ENCODE measurements around the gene FHIT. TPM values are rescaled to one million over a fixed set of nuclear protein-coding genes. Genes with fewer than 3 reads are reported as not detected.

The FHIT gene
- polyA plus RNA-seq, 1 donor from 2014 or later = 17.3 TPM

DNA sequence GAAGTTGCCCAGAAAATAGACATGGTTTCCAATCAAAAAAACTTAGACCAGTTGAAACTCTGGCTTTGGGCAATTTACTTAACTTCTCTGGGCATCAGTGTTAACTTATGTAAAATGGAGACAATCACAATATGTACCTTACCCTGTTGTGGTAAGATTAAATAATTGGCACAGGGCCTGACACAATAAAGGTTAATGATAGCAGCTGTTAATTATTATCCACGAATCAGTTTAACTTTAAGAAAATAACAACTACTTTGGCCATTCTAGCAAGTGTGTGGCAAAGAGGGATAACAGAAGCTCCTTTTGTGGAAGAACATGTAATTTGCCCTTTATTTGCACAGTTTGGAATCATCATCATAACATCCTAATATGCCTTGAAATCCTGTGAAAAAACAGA, 787.6 kb downstream of the FHIT start:
- Mint-ChIP-seq H3K4me3 (no peak overlapping the region), H3K36me3 (peaks cover 3% of the 10 kb centered on the region), H3K4me1 (no peaks in the 10 kb centered on the region), H3K9me3 (peaks cover 4 to 19% (median 6%) of the 10 kb centered on the region in 3 donors), H3K27me3 (no peaks in the 10 kb centered on the region), H3K27ac (no peak overlapping the region)

DNA sequence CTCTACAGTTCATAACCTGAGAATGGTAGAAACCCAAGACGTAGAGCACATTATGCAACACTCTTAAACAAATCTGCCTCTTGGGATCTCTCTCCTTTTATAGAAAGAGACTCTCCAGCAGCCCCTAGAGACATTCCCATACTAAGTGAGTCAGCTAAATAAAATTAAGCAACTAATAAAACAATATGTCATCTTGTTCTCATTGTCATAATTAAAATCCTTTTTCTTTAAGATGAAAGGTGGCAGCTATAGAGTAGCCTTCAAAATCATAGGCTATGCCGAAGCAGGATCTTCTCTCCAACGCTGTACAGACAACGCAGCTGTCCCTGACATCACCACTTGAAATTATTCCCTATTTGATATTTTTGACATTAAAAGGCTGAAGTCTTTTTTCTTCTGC, 790.0 kb downstream of the FHIT start:
- peaks cover 3% of the 10 kb centered on the region for H3K36me3 Mint-ChIP-seq
- no peak overlapping the region for H3K27ac Mint-ChIP-seq
- H3K27me3 Mint-ChIP-seq = no peaks in the 10 kb centered on the region
- H3K4me3 Mint-ChIP-seq = no peak overlapping the region
- H3K4me1 Mint-ChIP-seq = no peaks in the 10 kb centered on the region
- H3K9me3 Mint-ChIP-seq = peaks cover 0 to 2% (median under 1%) of the 10 kb centered on the region in 3 donors

DNA sequence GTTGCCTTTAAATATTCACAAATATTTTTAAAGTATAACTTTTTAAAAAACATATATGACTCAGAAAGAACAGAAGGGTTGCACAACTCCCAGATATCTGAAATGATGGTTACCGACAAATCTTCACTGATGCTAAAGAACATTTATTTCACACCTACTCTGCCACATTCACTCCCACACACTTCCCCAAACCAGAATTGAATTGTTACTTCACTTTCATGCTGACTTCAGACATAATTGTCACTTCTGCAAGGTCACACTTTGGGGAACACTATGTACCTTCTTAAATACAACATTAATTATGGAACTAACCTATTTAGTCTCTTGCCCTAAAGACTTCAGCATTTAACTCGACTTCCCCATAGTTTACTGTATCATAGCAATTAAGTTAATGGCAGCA, 795.1 kb downstream of the FHIT start:
- no peaks in the 10 kb centered on the region for H3K36me3 Mint-ChIP-seq
- no peak overlapping the region for H3K27ac Mint-ChIP-seq
- peaks cover 0 to 5% (median 0%) of the 10 kb centered on the region in 3 donors for H3K9me3 Mint-ChIP-seq
- no peaks in the 10 kb centered on the region for H3K4me1 Mint-ChIP-seq
- peaks cover 2% of the 10 kb centered on the region for H3K27me3 Mint-ChIP-seq
- H3K4me3 Mint-ChIP-seq = no peak overlapping the region

DNA sequence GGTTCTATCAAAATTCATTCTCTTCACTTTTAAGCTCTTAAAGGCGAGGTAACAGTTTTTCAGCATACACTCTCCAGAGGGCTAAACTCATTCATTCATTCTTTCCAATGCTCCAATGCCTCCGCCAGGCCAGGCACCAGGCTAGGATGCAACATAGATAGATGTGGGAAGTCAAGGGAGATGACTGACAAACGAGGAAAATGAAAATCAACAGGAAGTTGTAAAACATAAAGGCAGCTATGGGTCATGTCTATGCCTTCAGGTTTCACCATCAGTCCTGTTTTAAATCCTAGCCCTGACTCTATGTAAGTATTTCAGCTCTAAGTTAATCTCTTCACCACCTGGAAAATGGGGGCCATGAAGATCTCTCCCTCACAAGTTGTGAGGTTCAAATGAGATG, 797.9 kb downstream of the FHIT start:
- no peaks in the 10 kb centered on the region for H3K4me1 Mint-ChIP-seq
- H3K9me3 Mint-ChIP-seq = peaks cover 0 to 6% (median 0%) of the 10 kb centered on the region in 3 donors
- H3K27me3 Mint-ChIP-seq = peaks cover 2% of the 10 kb centered on the region

DNA sequence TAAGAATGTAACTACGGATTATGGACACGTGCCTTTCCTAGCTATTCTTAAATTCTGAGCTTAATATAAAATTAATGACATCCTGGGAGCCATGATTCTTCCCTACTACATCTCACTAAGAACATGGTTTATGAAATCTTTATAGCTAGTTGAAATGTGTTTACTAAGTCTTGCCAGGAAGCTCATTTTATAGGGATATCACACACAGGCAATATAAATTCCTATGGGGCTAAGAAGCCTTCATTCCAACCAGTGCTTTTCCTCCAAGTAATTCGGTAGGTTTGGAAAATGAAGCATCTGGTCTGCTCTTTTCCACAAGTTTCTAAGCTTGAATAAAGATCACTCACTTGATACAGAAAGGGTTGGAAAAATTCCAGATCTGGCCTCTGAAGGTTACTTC, 802.6 kb downstream of the FHIT start:
- H3K27me3 Mint-ChIP-seq = no peaks in the 10 kb centered on the region
- H3K27ac Mint-ChIP-seq = no peak overlapping the region
- no peaks in the 10 kb centered on the region for H3K4me1 Mint-ChIP-seq
- H3K4me3 Mint-ChIP-seq = no peak overlapping the region
- no peaks in the 10 kb centered on the region for H3K36me3 Mint-ChIP-seq
- peaks cover 0 to 4% (median 4%) of the 10 kb centered on the region in 3 donors for H3K9me3 Mint-ChIP-seq

More for the DNA sequence above, 797.9 kb downstream of the FHIT start:
- Mint-ChIP-seq H3K27ac (no peak overlapping the region), H3K4me3 (no peak overlapping the region), H3K36me3 (no peaks in the 10 kb centered on the region)

DNA sequence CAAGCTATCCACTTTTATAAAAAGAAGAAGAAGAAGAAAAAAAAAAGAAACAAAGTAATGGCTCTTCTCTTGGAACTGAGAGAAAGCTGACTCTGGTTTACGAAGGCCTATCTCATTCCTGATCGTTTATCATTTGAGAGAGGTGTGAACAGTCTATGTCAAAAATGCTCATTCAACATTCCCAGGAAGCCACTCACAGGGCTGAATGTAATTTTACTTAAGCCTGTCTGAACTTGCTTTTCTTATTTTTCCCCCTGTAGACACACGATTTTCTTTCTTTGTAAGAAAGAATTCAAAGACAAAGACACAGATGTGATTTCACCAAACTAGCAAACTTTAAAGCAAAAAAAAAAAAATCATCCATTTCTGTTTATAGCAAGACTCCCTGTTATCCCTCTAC, 805.8 kb downstream of the FHIT start:
- H3K36me3 Mint-ChIP-seq = peaks cover 1% of the 10 kb centered on the region
- H3K9me3 Mint-ChIP-seq = peaks cover 0 to 4% (median 2%) of the 10 kb centered on the region in 3 donors
- no peak overlapping the region for H3K4me3 Mint-ChIP-seq
- H3K27me3 Mint-ChIP-seq = no peaks in the 10 kb centered on the region
- H3K4me1 Mint-ChIP-seq = no peaks in the 10 kb centered on the region
- no peak overlapping the region for H3K27ac Mint-ChIP-seq

DNA sequence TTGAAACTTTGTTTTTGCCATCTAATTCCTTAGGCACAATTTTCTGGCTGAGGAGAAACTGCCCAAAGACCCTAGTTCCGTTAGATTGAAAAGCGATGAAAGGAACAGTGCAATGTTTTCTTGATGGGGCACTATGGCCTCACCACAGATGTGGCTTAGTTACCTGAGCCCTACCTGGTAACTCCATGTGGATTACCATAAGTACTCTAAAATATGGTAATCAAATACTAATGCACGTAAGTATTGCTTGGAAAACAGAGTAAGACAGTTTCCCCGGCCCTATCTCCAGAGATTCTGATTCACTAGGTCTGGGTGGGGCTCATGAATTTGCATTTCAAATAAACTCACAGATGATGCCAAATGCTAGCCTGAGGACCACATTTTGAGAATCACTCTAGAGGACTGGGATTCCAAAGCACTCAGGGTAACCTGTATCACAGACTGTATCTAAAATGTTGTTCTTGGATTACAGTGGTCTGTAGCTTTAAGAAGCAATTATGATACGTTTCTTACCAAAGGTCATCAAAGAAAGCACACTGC, 806.3 kb downstream of the FHIT start:
- no peaks in the 10 kb centered on the region for H3K4me1 Mint-ChIP-seq
- H3K9me3 Mint-ChIP-seq = peaks cover 0 to 4% (median 3%) of the 10 kb centered on the region in 3 donors
- H3K36me3 Mint-ChIP-seq = peaks cover 1% of the 10 kb centered on the region
- H3K4me3 Mint-ChIP-seq = no peak overlapping the region
- no peaks in the 10 kb centered on the region for H3K27me3 Mint-ChIP-seq
- H3K27ac Mint-ChIP-seq = no peak overlapping the region

DNA sequence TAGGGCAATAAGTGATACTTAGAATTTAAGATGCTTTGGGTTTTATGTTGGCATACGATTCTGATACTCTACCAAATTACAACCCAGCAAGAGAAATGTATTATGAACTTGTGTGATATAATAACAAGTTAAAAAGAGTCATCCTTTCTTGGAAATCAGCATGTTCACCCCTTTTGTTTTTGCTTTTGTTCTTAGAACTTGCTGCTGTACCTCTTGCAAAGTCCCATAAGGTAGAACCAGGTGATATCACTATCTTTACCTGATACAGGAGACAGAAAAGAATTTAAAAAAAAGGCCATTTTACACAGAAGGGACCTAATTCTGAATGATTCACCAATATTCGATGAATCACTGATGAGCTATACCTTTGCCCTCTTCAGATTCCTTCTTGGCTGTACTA, 810.4 kb downstream of the FHIT start:
- Mint-ChIP-seq H3K27me3 (no peaks in the 10 kb centered on the region), H3K4me3 (no peak overlapping the region), H3K4me1 (no peaks in the 10 kb centered on the region), H3K36me3 (peaks cover 1% of the 10 kb centered on the region), H3K27ac (no peak overlapping the region), H3K9me3 (peaks cover 0 to 7% (median 3%) of the 10 kb centered on the region in 3 donors)

DNA sequence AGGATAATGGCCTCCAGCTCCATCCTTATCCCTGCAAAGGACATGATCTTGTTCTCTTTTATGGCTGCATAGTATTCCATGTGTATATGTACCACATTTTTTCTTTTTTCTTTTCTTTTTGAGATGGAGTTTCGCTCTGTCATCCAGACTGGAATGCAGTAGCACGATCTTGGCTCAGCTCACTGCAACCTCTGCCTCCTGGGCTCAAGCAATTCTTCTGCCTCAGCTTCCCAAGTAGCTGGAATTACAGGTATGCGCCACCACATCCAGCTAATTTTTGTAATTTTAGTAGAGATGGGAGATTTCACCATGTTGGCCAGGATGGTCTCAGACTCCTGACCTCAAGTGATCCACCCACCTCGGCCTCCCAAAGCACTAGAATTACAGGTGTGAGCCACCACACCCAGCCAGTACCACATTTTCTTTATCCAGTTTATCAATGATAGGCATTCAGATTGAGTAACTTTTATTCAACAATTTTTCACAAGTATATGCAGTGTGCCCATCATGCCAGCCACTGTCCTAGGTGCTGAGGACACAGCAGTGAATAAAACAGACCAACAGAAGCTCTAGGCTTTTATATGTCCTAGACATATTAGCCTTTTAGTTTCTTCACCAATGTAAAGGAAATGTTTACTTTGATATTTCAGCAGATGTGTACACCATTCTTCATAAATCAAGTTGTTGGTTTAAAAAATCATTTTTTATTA, 815.2 kb downstream of the FHIT start:
- Mint-ChIP-seq H3K36me3 (peaks cover 2% of the 10 kb centered on the region), H3K4me3 (no peak overlapping the region), H3K27ac (no peak overlapping the region)

DNA sequence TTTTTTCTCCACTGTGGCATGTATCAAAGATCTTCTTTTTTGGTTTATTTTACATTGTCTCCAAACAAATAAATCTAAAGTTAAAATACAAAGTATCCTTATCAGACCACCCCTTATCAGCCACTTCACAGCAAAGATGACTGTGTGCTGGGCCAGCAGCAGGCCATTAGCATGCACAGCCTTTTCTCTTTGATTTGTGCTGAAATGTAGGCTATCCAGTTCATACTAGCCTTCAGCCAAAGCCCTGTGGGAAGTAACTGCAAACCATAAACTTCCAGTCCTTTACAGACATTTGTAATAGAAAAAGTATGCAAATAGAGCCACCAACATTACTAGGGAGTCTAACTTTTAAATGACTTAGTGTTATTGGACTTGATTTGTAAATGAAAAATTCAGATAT, 816.3 kb downstream of the FHIT start:
- Mint-ChIP-seq H3K9me3 (peaks cover 0 to 3% (median 0%) of the 10 kb centered on the region in 3 donors), H3K4me1 (no peaks in the 10 kb centered on the region), H3K27me3 (no peaks in the 10 kb centered on the region), H3K4me3 (no peak overlapping the region), H3K36me3 (peaks cover 2% of the 10 kb centered on the region), H3K27ac (no peak overlapping the region)

More for the DNA sequence above, 815.2 kb downstream of the FHIT start:
- Mint-ChIP-seq H3K4me1 (no peaks in the 10 kb centered on the region), H3K27me3 (no peaks in the 10 kb centered on the region), H3K9me3 (peaks cover 0 to 3% (median 1%) of the 10 kb centered on the region in 3 donors)

DNA sequence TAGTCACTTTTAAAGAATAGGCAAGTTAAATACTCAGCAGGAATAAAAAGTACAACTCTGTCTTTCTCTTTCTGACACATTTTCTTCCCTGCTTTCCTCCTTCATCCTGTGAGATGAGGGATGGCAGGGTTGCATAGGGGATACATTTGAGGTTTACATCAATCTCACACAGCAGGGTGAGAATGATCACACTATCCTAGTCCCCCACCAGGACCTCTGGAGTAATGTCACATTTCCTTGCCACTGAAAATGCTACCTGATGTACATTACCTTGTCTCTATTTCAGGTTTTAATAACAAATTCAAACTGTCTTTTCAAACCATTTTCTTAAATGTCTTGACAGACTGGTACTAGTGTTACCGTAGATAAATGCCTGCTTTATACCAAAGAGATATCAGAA, 816.9 kb downstream of the FHIT start:
- Mint-ChIP-seq H3K36me3 (peaks cover 2% of the 10 kb centered on the region), H3K27ac (no peak overlapping the region), H3K4me1 (no peaks in the 10 kb centered on the region)

DNA sequence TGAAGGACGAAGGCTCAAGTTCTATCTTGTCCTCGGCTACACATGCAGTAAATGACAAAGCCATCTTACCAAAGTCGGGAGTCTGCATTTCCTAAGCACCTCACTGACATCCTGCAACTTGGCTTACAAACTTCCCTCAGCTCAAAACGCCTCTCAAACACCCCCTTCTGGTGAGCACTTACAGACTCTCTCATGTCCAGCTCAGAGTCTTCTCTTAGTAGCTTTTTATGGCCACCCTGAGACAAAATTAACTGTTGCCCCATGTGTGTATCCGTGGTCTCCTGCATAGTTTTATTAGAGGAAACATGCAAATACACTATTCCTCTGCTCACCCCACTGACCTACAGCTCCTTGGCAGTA, 819.7 kb downstream of the FHIT start:
- H3K4me3 Mint-ChIP-seq = no peak overlapping the region
- no peaks in the 10 kb centered on the region for H3K4me1 Mint-ChIP-seq
- peaks cover 2% of the 10 kb centered on the region for H3K36me3 Mint-ChIP-seq
- no peaks in the 10 kb centered on the region for H3K27me3 Mint-ChIP-seq
- H3K27ac Mint-ChIP-seq = peak overlapping the region in 1 of 3 donors; percentile 21
- H3K9me3 Mint-ChIP-seq = no peaks in the 10 kb centered on the region

More for the DNA sequence above, 816.9 kb downstream of the FHIT start:
- peaks cover 0 to 3% (median 0%) of the 10 kb centered on the region in 3 donors for H3K9me3 Mint-ChIP-seq
- H3K4me3 Mint-ChIP-seq = no peak overlapping the region
- H3K27me3 Mint-ChIP-seq = no peaks in the 10 kb centered on the region

DNA sequence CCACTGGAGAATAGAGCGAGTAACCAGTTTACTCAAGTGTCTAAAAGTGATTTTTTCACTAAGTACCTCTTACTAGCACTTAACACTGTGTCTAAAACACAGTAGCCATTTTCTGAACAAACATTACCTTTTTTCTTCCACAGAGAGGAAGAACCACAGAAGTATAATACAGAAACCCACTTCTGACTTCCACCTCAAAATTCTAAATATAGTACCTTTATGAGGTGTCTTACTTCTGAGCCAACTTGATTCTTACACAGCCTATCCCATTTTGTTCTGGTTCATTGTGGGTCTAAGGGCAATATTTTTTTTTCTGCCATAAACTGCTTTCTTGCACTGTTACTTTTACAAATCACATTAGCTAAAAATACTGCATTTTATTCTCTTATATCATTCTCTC, 821.0 kb downstream of the FHIT start:
- Mint-ChIP-seq H3K27ac (no peak overlapping the region), H3K36me3 (peaks cover 2% of the 10 kb centered on the region), H3K9me3 (no peaks in the 10 kb centered on the region), H3K4me3 (no peak overlapping the region), H3K4me1 (no peaks in the 10 kb centered on the region), H3K27me3 (no peaks in the 10 kb centered on the region)

DNA sequence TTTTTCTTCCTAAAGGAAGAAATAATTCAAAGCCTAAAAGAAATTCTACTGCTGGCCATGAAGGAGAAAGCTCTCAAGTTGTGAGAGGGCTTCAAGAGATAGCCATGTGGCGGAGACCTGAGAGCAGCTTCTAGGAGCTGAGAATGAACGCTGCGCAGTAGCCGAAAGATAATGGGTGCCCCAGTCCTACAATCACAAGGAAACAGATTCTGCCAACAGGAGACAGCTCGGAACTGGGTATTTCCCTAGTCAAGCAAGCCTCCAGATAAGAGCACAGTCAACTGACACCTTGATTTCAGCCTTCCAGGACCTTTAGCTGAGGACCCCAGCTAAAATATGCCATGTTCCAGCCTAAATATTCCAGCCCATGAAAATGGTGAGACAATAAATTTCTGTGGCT, 824.1 kb downstream of the FHIT start:
- no peaks in the 10 kb centered on the region for H3K4me1 Mint-ChIP-seq
- H3K9me3 Mint-ChIP-seq = no peaks in the 10 kb centered on the region
- H3K27ac Mint-ChIP-seq = no peak overlapping the region
- H3K27me3 Mint-ChIP-seq = no peaks in the 10 kb centered on the region
- no peaks in the 10 kb centered on the region for H3K36me3 Mint-ChIP-seq
- H3K4me3 Mint-ChIP-seq = no peak overlapping the region

DNA sequence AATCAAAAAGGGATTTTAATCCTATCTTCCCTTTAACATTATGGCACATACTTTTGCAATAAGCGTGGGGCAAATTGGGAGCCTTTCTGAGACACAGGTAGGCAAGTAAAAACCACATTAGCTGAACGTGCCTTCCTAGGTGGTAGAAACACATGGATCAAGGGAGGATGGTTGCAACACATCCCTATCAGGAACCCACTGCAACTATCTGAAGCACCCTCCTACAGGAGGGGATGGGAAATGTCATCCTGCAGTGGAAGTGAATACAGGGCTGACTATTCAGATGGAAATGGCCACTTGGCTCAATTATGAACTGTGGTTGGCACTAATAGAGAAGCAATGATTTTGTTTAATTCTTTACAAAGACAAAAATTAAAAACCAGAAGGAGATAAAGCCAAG, 826.3 kb downstream of the FHIT start:
- no peaks in the 10 kb centered on the region for H3K4me1 Mint-ChIP-seq
- H3K27ac Mint-ChIP-seq = no peak overlapping the region
- H3K27me3 Mint-ChIP-seq = peaks cover 2% of the 10 kb centered on the region
- no peak overlapping the region for H3K4me3 Mint-ChIP-seq
- H3K36me3 Mint-ChIP-seq = no peaks in the 10 kb centered on the region
- no peaks in the 10 kb centered on the region for H3K9me3 Mint-ChIP-seq

DNA sequence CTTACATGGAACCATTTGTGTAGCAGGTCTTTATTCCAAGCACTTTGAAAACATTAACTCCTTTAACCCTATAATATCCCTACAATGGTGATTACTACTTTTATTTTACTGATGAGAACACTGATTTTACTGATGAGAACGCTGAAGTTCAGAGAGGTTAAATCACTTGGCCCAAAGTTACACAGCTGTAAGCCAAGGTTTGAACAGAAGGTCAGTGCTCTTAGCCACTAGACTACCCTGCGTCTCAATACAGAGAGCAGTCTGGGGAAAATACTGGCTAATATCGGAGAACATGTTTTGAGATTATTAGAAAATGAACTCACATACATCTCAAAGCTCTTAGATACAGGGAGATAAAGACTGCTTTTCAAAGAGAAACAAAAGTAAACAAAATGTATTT, 827.2 kb downstream of the FHIT start:
- H3K27me3 Mint-ChIP-seq = peaks cover 2% of the 10 kb centered on the region
- no peaks in the 10 kb centered on the region for H3K4me1 Mint-ChIP-seq
- H3K9me3 Mint-ChIP-seq = no peaks in the 10 kb centered on the region
- H3K36me3 Mint-ChIP-seq = no peaks in the 10 kb centered on the region
- H3K4me3 Mint-ChIP-seq = no peak overlapping the region
- no peak overlapping the region for H3K27ac Mint-ChIP-seq

Measured in IgD-negative memory B cell (primary cell).